DMS53 treated with DMSO at 0.1 percent for 48 hours (cell line): ENCODE results near the gene KCND2.
"Not testable (repeated sequence)": the region's sequence is repeated elsewhere in the genome, so short reads cannot be mapped to it uniquely, and the experiment has no call there.

Experiments
- DNase-seq: peaks from one replicate; lab custom pipeline; 2025; ENCODE audit not compliant: unreplicated experiment; lab: John Stamatoyannopoulos, UW

The KCND2 gene

DNA sequence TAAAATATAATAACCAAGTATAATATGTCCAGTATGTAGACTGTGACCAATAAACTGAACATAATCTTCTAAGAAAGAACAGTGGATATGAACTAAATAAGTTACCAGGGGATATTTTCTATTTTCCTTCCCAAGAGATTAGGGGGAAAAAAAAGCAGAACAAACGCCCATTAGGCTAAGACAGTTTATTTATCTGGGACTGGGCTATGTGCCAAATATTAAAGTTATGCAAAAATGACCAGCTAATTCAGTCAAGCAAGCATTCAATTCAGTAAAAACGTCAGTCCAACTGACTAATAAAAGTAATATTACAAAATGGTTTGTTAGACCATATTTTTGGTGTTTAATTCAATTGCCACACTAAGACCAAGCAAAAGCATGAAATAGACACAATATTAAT is 462.8 kb downstream of the KCND2 start:
- no peak for DNase-seq

DNA sequence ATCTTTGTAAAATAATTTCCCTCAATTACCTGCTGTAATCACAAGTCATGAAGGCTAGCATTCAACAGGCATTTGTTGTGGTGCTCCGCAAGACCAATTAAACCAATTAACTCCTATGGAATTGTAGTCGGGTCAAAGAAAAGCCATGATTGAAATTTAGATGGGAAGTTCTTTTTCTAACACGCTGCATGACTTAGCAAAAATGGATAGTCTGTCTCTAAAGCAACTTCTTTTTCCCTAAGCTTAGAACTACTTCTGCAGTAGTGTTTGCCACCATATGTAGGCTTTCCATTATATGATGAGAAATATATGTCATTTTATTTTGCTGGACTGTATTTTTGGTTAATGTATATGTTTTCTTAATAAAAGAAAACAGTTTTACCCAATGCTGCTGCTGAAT is 465.8 kb downstream of the KCND2 start:
- no peak for DNase-seq

GRCh38 chr7:120740348-120740747 is 467.4 kb downstream of the KCND2 start:
- peak; percentile 79 for DNase-seq

- DNase-seq = peak; percentile 88
These were observed 468.5 kb downstream of the KCND2 start for GRCh38 chr7:120741371-120742042.

DNA sequence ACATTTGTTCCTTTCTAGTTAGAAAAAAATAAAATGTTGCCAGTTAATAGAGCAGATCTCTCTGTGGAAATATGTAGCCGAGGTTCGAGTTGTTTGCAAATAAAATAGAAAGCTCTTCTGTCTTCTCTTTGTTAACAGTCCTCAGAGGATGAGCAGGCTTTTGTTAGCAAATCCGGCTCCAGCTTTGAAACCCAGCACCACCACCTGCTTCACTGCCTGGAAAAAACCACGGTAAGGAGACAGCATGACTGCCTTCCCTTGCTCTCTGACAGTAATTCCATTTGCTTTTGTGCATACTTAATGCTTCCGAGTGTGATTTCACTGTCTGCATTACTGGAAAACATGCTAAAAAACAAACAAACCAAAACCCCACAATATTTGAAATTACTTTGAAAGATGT is 469.4 kb downstream of the KCND2 start:
- peak; percentile 96 for DNase-seq

DNA sequence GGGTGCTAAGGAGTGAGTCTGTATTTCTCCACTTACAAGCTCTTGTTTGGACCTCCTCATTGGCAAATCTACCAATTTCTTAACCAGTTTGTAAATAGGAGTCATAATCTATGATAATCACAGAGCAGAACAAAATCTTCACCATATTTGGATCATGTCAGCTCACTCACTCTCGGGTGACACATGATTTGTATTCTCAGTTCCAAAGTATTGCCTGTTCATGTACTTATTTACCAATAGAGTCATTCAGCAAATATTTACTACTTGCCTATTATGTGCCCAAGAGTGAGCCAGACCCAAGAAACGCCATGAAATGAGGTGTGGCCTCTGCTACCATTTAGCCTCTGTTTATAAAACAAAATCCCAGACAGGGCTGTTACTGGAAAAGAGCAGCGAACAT is 470.2 kb downstream of the KCND2 start:
- DNase-seq = peak; percentile 96

- no peak for DNase-seq
These were observed 487.1 kb downstream of the KCND2 start for GRCh38 chr7:120760050-120760449.

- DNase-seq = no peak
These were observed 487.9 kb downstream of the KCND2 start for GRCh38 chr7:120760851-120761250.

- DNase-seq = no peak
These were observed 497.2 kb downstream of the KCND2 start for GRCh38 chr7:120770206-120770605.

- no peak for DNase-seq
These were observed 501.5 kb downstream of the KCND2 start for GRCh38 chr7:120774481-120774880.

DNA sequence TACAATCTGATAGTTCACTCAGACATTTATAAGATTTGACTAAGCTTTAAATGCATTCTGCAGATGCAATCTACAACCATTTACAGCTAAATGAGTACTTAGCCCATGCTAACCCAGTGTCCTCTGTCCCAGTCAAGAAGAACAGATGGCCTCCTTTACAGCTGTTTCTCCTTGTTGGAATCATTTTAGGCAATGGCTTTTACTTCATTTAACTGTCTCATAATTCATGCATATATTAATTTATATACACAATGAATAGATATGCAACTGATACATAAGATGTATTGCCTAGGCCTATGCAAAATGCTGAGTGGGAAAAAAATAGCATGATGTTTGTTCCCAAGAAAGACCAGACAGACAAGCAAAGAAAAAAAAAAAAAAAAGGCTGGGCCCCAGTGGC is 502.8 kb downstream of the KCND2 start:
- no peak for DNase-seq

DNA sequence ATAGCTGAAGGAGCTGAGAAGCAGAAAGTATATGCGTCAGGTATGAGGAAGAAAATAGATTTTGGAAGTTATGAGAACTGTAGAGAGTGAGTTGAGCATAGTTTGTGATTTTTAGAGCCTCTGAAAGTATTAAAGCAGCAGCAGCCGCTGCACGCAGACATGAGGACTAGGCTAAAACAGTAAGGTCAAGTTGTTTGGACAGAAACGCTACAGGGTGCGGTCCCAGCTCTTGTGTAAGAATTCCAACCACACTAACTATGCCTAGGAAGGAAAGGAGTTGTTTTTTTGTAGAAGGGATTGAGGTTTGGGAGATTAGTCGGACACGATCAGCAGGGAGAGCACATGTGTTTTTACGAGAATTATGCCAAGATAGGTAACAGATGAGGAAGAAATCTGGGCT is 506.1 kb downstream of the KCND2 start:
- DNase-seq = not testable (repeated sequence)

DNA sequence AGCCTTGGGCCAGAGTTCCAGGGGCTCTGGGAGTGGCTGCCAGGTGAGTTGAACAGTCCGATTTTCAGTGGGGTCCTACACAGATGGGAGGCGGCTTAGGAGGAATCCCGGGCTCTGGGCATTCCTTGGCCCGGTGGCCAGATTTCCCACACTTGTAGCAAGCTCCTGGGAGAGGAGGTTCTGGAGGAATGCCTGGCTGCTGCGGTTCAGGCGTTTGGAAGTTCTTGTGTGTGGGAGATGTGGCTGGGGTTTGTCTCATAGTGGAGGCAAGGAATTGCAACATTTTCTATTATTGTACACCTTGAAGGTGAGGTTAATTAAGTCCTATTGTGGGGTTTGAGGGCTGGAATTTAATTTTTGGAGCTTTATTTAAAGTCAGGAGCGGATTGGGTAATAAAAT is 507.5 kb downstream of the KCND2 start:
- not testable (repeated sequence) for DNase-seq

DNA sequence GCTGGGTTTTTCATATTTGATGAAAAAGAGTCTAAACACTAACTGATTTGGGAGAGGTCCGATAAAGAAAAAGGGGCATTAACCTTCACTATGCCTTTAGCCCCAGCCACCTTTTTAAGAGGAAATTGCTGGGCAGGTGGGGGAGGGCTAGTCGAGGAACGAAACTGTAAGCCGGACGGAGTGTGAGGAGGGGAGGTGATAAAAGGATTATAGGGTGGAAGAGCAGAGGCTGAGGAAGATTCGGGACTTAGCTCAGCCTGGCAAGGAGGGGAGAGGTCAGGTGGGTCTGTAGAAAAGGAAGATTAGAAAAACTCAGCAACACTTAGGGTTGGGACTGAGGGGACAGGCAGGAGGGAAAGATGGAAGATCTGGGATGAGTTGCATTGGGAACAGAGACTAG is 508.0 kb downstream of the KCND2 start:
- DNase-seq = no peak

DNA sequence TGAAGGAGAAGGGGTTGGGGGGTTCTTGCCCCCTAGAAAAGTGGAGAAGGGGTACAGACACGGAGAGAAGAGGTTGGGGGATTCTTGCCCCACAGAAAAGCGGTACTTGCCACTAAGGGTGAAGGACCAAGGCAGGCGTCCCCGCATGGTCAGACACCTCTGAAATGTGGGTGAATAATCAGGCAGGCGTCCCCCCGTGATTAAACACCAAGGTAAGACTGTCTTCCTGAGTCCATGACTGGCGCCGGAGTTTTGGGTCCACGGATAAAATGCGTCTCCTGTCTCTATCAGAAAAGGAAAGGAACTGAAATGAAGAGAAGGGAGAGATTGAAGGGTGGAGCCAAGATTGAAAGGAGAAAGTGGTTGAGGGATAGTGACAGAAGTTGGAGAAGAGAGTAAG is 508.9 kb downstream of the KCND2 start:
- not testable (repeated sequence) for DNase-seq

- DNase-seq = no peak
These were observed 510.3 kb downstream of the KCND2 start for GRCh38 chr7:120783273-120783672.

- DNase-seq = no peak
These were observed 510.7 kb downstream of the KCND2 start for GRCh38 chr7:120783721-120784120.

- DNase-seq = no peak
These were observed 512.1 kb downstream of the KCND2 start for GRCh38 chr7:120785095-120785494.

- DNase-seq = peak; percentile 75
These were observed 519.3 kb downstream of the KCND2 start for GRCh38 chr7:120792091-120792860.

GRCh38 chr7:120792861-120793130 is 519.8 kb downstream of the KCND2 start:
- no peak for DNase-seq

DNA sequence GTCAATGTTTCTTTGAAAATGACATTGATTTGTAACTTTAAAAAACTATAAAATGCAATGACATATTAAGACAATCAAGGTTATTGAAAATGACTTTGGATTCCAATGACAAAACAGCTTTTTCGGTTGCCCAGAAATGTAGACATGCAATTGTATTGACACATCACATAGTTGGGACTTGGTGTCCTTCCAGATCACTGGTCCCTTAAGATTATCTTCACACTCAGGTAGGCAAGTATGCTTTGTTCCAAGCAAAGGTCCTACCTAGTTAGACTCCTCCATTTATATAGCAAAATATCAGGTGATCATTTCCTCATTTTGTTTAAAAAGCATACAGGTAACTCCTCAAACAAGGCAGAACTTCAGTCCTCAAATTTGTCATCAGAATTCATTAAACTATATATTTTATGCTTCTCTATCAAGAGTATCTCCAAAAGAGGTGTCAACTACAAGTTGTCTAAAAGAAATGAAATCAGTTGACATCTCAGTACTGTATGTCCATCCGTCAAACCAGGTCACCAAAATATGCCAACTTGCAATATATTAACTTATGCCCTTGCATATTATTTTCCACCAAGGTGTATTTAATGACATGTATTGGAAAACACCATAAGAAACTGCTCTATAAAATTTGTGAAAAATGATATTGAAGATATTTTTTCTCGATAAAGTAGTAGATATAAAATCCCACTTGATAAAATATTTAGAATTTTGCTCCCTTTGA is 520.4 kb downstream of the KCND2 start:
- DNase-seq = no peak

- no peak for DNase-seq
These were observed 521.2 kb downstream of the KCND2 start for GRCh38 chr7:120794106-120794729.
